Measurements from ENCODE around the gene TRIM46.
"Not testable (repeated sequence)": the region's sequence is repeated elsewhere in the genome, so short reads cannot be mapped to it uniquely, and the experiment has no call there.

The TRIM46 gene

DNA sequence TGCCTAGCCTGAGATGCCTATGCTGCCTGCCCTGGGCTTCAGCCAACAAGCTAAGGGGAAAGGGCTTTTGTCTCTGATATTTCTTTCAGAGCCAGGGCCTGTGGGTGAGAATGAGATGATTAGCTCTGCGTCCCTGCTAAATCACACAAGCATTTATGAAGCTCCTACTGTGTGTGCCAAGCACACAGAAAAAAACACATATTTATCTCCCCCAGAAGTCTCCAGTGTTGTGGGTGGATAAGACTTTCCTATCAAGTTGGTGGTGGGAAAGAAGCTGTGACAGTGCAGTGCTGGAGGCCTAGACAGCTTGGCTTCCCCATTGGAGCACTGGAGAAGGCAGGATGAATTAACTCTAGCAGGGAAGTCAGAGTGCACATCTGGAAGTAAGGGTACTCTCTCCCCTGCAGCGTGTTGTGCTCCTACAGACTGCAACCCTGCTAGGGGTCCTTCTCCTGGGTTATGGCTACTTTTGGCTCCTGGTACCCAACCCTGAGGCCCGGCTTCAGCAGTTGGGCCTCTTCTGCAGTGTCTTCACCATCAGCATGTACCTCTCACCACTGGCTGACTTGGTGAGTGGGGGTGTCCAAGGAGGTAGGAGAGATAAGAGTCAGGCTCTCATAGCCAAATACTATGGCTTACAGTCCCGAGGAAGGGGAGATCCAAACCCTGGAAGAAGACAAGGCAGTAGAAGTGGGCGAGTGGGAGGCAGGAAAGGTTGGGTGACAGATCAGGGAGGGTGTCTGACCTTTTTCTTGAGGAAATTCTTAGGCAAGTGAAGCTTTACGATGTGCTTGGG is 36.3 kb upstream of the TRIM46 start:
- DNase-seq (ENCODE audit: low spot score): no peak

DNA sequence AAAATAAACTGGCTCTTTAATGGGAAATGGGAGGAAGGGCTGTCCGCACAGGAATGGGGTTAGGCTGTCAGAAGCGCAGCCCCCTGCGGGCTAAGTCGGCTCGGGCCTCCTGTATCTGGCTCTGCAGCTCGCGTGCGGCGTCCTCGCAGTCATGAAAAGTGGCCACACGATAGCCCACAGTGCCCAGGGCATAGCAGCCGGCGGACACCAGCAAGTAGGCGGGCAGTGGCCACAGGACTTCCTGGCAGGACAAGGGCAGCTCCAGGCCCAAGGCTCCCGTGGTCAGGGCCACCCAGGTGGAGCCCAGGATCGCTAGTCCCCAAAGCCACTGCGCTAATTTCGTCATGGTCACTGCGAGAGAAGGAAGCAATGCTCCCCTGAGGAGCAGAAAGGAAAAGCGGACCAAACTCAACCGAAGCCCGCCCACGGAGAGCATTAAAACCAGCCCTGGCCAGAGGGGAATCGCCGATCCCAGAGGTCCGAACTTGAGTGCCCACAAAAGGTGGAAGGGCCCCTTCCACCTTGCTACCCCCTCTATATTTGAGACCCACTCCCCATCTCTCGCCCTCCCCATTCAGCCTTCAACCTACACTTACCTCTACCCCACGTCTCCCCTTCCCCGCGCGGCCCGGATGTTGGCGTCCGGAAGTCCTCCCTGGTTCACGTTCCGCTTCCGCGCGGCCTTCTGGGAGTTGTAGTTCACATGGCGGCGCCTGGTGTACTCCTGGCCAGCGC is 33.6 kb upstream of the TRIM46 start, which contains the start of gene DPM3:
DPM3 (minus strand) TSS at position 637 of the 735 bp plus-strand sequence; CDS start at position 346, 291 bp downstream.
- peak; percentile 93 for DNase-seq (ENCODE audit: low spot score)

DNA sequence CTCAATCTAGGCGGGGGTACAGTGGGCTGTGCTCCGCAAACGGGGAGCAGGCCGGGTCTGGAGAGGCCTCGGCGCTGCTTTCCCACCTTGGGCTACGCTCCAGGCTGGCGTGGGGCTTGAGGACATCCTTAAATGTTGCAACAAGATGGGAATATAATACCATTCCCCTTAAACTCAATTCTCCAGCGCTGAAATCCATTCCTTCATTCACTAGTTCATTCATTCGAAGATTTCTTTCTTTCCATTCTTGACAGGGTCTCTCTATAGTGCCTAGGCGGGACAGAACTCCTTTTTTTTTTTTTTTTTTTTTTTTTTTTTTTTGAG is 33.1 kb upstream of the TRIM46 start:
- DNase-seq (ENCODE audit: low spot score): no peak

DNA sequence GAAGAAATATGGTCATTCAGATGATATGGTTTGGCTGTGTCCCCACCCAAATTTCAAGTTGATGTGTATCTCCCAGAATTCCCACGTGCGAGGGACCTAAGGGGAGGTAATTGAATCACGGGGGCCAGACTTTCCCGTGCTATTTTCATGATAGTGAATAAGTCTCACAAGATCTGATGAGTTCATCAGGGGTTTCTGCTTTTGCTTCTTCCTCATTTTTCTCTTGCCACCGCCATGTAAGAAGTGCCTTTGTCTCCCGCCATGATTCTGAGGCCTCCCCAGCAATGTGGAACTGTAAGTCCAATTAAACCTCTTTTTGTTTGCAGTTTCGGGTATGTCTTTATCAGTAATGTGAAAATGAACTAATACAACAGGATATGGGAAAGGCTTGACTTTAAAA is 31.9 kb upstream of the TRIM46 start:
- DNase-seq (ENCODE audit: low spot score): no peak

DNA sequence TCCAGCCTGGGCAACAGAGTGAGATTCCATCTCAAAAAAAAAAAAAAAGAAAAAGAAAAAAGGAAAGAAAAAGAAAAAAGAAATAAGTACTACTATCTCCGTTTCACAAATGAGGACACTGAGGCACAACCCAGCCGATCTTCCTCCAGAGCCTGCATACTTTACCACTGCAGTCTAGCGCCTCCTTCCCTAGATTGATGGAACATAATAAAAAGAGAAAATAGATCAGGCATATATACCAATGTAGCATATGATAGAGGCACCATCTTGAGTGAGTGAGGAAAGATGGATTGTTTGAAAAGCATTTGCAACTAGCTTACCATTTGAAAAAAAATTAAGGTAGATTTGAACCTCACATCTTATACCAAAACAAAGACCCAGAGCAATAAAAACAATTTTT is 28.2 kb upstream of the TRIM46 start:
- DNase-seq (ENCODE audit: low spot score): no peak

DNA sequence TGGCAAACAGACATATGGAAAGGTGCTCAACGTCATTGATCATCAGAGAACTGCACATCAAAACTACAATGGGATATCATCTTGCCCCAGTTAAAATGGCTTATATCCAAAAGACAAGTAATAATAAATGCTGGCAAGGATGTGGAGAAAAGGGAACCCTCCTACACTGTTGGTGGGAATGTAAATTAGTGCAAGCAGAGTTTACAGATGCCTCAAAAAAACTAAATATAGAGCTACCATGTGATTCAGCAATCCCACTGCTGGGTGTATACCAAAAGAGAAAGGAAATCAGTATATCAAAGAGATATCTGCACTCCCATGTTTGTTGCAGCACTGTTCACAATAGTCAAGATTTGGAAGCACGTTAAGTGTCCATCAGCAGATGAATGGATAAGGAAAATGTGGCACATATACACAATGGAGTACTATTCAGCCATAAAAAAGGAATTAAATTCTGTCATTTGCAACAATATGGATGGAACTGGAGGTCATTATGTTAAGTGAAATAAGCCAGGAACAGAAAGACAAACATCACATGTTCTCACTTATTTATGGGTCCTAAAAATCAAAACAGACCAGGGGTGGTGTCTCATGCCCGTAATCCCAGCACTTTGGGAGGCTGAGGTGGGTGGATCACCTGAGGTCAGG is 17.5 kb upstream of the TRIM46 start:
- DNase-seq (ENCODE audit: low spot score): not testable (repeated sequence)

DNA sequence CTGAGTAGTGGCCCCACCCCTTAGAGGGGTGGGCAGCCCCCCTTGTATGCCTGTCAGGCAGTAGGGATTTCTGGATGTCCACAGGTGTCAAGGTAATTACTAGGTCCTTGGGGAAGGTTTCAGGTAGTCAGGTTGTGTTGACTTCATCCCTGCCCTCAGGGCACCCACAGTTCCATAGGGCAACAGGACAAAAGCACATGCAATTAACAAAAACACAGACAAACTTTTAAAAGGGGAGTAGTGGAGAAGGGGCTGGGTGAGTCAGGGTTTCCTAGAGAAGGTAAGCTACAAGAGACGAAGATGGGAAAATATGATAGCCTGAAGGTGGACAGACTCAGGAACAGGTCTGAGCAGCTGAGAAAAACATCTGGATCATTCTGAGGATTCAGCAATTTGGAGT is 14.7 kb upstream of the TRIM46 start:
- DNase-seq (ENCODE audit: low spot score): no peak

DNA sequence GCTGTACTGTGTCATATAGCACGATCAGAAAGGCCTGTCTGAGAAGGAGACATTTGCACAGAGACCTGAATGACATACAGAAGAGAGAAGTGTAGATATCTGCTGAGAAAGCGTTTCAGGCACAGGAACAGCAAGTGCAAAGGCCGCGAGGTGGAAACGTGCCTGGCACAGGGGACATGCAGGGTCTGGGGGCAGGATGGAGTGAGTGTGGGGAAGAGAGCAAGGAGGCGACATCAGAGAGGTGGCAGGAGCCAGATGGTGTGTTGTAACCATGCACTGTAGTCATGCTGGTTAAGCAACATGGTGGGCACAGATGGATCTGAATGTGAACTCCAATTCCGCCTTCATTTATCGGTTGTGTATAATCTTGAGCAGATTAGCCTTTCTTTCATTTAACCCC is 13.5 kb upstream of the TRIM46 start:
- DNase-seq (ENCODE audit: low spot score): peak; percentile 36

DNA sequence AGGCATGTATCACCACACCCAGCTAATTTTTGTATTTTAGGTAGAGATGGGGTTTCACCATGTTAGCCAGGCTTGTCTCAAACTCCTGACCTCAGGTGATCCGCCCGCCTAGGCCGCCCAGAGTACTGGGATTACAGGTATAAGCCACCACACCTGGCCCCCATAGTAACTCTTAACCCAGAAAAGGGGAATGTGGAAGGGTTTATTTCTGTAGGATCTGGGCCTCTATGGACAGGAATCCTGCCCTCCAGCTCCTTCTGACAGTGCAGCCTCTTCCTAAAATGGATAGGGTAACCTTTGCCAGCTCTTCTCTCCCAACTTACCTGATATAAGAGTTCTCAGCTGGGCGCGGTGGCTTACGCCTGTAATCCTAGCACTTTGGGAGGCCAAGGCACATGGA is 11.0 kb upstream of the TRIM46 start:
- DNase-seq (ENCODE audit: low spot score): not testable (repeated sequence)

DNA sequence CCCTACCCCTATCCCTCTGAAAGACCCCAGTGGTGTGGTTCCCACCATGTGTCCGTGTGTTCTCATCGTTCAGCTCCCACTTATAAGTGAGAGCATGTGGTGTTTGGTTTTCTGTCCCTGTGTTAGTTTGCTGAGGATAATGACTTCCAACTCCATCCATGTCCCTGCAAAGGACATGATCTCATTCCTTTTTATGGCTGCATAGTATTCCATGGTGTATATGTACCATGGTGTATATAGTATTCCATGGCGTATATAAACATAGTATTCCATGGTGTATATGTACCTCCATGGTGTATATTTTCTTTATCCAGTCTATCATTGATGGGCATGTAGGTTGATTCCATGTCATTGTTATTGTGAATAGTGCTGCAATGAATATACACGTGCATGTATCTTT is 9.9 kb upstream of the TRIM46 start:
- not testable (repeated sequence) for DNase-seq (ENCODE audit: low spot score)

DNA sequence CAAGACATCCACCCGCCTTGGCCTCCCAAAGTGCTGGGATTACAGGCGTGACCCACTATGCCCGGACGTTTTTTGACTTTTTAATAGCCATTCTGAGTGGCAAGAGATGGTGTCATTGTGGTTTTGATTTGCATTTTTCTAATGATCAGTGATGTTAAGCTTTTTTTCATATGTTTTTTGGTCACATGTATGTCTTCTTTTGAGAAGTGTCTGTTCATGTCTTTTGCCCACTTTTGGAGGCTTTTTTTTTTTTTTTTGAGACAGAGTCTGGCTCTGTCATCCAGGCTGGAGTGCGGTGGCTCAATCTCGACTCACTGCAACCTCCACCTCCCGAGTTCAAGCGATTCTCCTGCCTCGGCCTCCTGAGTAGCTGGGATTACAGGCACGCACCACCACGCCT is 9.0 kb upstream of the TRIM46 start:
- DNase-seq (ENCODE audit: low spot score): peak; percentile 6

DNA sequence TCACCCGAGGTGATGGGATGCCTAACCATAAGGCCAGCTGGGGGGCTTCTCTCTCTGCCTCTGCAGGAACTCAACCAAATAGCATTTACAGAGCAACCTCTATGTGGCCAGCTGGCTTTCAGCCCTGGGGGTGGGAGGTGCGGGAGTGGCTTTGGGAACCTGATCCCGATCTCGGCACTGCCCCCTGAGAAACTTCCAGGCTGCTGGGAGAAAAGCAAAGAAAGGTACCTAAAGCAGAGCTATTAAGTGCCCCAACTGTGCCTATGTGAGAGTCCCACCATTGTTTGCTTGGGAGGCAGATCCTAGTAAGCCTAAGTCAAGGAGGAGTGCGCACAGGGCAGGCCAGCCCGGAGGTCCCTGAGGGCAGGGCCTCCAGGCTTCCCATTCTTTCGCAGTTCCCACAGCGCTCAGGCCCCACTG is 7.6 kb upstream of the TRIM46 start:
- DNase-seq (ENCODE audit: low spot score): peak; percentile 64

DNA sequence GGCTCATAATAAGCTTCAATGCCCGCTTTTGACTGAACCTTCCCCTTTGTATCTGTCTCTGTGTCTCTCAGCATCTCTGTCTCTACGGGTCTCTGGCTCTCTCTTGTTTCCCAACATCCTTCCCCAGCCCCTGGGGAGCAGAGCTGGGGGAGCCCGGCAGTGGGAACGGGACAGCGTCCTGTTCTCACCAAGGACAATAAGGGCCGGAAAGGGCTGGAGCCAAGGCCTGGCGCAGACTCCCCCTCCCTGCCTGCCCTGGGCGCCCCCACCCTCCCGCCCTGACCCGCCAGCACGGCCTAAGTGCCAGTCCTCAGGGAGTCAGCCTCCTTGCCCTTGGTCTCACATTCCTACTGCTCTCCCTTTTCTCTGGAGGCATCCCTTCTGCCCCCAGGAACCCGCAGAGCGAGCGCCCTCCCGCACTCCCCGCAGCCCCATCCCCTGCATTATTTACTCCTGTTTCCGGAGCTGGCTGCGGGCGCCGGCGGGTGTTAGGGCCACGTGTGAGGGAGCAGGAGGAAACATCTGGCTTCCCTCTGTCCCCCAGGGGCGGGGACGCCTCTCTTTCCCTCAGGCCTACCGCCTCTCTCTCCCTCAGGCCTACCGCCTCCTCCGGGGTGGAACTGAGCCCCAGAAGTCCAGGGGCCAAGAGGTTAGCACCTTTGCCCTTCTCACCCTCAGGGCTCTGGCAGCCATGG is 7.0 kb upstream of the TRIM46 start:
- peak; percentile 71 for DNase-seq (ENCODE audit: low spot score)

DNA sequence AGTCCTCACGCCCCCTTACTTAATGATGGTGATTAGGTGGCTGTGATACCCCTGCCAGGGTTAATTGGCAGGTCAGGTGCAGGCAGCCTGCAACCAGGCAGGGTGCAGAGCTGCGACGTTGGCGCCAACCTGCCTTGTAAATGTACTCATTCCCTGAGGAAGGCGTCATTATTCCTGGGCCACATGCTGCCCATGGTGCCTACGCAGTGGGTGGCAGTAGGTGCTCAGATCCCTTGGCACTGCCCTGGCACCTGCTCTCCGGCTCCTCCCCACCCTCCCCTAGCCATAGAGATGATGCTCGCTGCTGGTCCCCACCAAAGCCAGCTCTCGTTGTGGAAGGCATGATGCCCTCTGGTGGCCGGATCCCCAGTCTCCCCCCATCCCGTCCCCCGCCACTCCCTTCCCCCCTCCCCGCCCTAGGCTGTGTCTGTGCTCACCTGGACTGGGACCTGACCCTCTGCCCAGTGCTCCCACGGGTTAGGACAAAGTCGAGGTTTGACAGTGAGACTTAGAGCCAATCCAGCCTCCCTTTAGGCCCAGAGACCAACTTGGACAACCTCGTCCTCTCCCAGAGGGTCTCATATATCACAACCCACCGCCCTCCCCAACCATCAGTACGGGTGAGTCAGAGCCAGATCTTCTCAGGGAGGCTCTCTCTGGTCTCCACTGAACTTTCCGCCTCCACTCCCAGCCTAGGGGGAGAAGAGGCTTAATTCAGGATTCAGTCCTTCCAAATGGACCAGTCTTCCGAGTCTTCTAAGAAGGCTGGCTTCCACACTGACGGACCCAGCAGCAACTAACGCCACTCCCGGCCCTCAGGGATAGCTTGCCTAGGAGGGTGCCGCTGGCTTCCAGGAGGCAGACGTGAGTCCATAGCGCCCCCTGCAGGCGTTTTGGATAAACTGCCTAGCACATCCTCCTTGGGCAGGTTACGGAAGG is 6.2 kb upstream of the TRIM46 start:
- DNase-seq (ENCODE audit: low spot score): peak; percentile 85

DNA sequence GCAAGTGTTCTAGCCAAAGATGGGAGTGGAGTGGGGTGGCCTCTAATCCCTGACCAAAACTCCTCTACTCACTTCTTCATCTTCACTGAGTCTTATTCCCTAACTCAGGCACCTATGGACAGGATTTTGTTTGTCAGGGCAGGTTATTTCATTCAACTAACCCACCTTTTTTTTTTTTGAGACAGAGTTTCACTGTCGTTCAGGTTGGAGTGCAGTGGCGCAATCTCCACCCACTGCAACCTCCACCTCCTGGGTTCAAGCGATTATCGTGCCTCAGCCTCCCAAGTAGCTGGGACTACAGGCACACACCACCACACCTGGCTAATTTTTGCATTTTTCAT is 5.6 kb upstream of the TRIM46 start:
- not testable (repeated sequence) for DNase-seq (ENCODE audit: low spot score)

DNA sequence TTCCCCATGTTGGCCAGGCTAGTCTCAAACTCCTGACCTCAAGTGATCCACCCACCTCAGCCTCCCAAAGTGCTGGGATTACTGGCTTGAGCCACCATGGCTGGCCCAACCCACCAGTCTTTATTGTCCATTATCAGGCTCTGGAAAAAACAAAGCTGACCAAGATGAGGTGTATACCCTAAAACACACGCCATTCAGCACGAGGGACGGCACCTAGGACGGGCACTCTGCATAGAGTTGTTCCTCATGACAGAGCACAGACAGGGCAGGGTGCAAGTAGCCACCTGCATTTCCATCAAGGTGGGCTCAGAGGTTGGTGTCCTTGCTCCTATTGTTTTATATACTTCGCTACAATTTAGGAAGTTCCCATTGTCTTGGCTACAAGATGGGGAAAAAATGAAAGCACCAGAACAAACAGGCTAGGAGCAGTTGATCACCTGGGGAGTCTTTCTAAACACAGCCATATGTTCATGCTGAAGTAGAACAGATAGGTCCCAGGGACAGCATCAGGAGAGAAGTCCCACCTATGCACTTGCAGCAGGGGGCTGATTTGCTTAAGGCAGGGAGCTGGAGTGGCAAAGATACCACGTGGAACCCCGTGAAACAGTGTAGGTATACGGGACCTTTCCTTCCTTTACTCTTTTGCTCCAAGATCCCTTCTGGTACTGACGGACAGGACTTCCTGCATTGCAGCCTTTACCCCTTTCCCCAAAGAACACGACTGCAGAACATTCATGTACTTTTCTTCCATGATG is 5.0 kb upstream of the TRIM46 start:
- DNase-seq (ENCODE audit: low spot score): peak; percentile 30

DNA sequence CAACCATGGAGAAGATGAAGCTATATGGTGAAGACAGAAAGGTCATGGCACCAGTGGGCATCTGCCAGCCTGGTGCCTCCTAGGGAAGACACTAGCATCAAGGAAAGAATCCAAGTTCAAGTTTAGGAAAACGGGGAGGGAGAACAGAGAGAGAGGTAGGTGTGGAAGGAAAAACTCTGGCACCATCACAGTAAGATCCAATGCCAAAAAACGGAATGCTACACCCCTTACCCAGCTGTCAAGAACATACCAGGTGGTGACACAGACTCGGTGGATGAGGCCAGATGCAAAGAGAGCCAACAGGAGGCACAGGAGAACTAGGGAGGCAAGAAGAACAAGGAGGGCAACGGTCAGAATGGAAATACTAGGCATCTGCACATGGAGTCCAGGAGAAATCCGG is 4.1 kb upstream of the TRIM46 start:
- DNase-seq (ENCODE audit: low spot score): peak; percentile 12

DNA sequence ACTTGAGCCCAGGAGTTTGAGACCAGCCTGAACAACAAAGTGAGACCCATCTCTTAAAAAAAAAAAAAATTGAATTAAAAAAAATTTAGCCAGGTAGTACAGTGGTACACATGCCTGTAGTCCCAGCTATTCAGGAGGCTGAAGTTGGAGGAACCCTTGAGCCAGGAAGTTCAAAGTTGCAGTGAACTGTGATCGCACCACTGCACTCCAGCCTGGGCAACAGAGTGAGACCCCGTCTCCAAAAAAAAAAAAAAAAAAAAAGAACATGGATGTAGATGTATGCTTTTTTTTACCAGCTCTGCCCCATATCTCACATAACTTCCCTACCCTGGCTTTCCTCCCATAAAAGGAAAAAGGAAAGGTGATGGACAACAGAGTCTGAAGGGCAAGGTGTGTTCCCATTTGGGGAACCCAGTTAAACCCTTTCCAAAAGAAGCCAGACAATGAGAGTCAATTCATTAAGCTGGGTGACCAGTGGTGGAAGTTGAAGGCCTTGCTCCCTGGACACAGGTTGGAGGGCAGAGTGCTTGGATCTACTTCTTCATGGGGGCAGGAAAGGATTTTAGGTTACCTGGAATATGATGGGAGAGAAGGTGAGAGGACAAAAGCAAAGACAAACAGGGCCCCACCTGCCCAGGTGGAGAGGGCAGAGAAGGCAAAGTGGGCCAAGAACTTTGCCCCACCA is 3.4 kb upstream of the TRIM46 start:
- peak; percentile 30 for DNase-seq (ENCODE audit: low spot score)

DNA sequence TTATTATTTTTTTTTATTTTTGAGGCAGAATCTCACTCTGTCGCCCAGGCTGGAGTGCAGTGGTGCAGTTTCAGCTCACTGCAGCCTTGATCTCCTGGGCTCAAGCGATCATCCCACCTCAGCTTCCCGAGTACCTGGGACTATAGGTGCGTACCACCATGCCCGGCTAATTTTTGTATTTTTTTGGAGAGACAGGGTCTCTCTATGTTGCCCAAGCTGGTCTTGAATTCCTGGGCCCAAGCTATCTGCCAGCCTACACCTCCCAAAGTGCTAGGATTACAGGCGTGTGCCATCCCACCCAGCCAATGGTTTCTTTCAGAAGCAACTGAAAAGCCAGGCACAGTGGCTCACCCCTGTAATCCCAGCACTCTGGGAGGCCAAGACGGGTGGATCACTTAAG is 2.8 kb upstream of the TRIM46 start:
- peak; percentile 20 for DNase-seq (ENCODE audit: low spot score)
